MM.1S (cell line): Measurements from ENCODE around the gene NMD3.

ENCODE experiments used
- DNase-seq: peaks from one replicate; pipeline ENCODE4 v3.0.0-alpha.2; 2015
- H2AFZ ChIP-seq: fragments of 300-600 bp; sonication (generic); 2 replicates; pipeline ENCODE4 v1.6.0; 2016; ENCODE audit warnings: antibody characterized with exemption, low read length
- H3F3A ChIP-seq: fragments of 300-600 bp; sonication (generic); 2 replicates; pipeline ENCODE4 v1.6.1; 2016; ENCODE audit warnings: mild to moderate bottlenecking, antibody characterized with exemption, low read length, moderate library complexity, mixed read lengths; ENCODE audit not compliant: insufficient read depth
- H3K27ac ChIP-seq: fragments of 300-600 bp; sonication (generic); 2 replicates; pipeline ENCODE4 v1.5.1; 2016; ENCODE audit warnings: mild to moderate bottlenecking, low read length
- H3K27me3 ChIP-seq: fragments of 300-600 bp; sonication (generic); replicated peaks from 2 replicates; pipeline ENCODE4 v1.6.0; 2016; ENCODE audit warnings: low read length; ENCODE audit not compliant: insufficient read depth
- H3K36me3 ChIP-seq: fragments of 300-600 bp; sonication (generic); replicated peaks from 2 replicates; pipeline ENCODE4 v1.6.1; 2016; ENCODE audit warnings: mild to moderate bottlenecking, low read length, mixed read lengths; ENCODE audit not compliant: insufficient read depth
- H3K4me1 ChIP-seq: fragments of 300-600 bp; sonication (generic); 2 replicates; pipeline ENCODE4 v1.6.1; 2016; ENCODE audit warnings: low read length, mixed read lengths
- H3K4me2 ChIP-seq: fragments of 300-600 bp; sonication (generic); 2 replicates; pipeline ENCODE4 v1.6.0; 2016; ENCODE audit warnings: low read depth, low read length
- H3K4me3 ChIP-seq: fragments of 300-600 bp; sonication (generic); 2 replicates; pipeline ENCODE4 v1.5.1; 2016; ENCODE audit warnings: low read length, mixed read lengths
- H3K79me2 ChIP-seq: fragments of 300-600 bp; sonication (generic); 2 replicates; pipeline ENCODE4 v1.6.1; 2016; ENCODE audit warnings: mixed run types, low read length, mixed read lengths
- H3K9ac ChIP-seq: fragments of 300-600 bp; sonication (generic); 2 replicates; pipeline ENCODE4 v1.6.1; 2016; ENCODE audit warnings: low read length, mixed read lengths
- H3K9me2 ChIP-seq: fragments of 300-600 bp; sonication (generic); replicated peaks from 2 replicates; pipeline ENCODE4 v1.6.1; 2016; ENCODE audit warnings: mild to moderate bottlenecking, low read length, mixed read lengths; ENCODE audit not compliant: insufficient read depth
- H3K9me3 ChIP-seq: fragments of 300-600 bp; sonication (generic); replicated peaks from 2 replicates; pipeline ENCODE4 v1.6.1; 2016; ENCODE audit warnings: mild to moderate bottlenecking, low read length, mixed read lengths; ENCODE audit not compliant: insufficient read depth
- H4K20me1 ChIP-seq: fragments of 300-600 bp; sonication (generic); 2 replicates; pipeline ENCODE4 v1.6.1; 2016; ENCODE audit warnings: mild to moderate bottlenecking, low read length, moderate library complexity, mixed read lengths; ENCODE audit not compliant: insufficient read depth
- EZH2 ChIP-seq: fragments of 300-600 bp; sonication (generic); optimal IDR thresholded peaks from 2 replicates; pipeline ENCODE3; 2017; ENCODE audit warnings: low read depth, mild to moderate bottlenecking, antibody characterized with exemption, low read length, mixed read lengths
- EZH2phosphoT487 ChIP-seq: fragments of 300-600 bp; sonication (generic); IDR thresholded peaks from 2 replicates; pipeline ENCODE4 v1.6.1; 2018; ENCODE audit warnings: antibody characterized with exemption, low read length
- TF ChIP-seq, protein P1 (sequence below): fragments of 300-600 bp; sonication (generic); IDR thresholded peaks from 2 replicates; pipeline ENCODE4 v1.5.1; 2016; ENCODE audit warnings: antibody characterized with exemption, low read length, mixed read lengths

Gene NMD3

GRCh38 chr3:161296814-161297213 lies 75.7 kb downstream of the NMD3 start:
- DNase-seq: no peak

More at GRCh38 chr3:161296814-161297213, 75.7 kb downstream of the NMD3 start:
- H3K36me3 ChIP-seq: no peaks in the 10 kb centered on the region
- H3K27me3 ChIP-seq: no peaks in the 10 kb centered on the region
- no peaks in the 10 kb centered on the region for H3K4me1 ChIP-seq
- H3F3A ChIP-seq: no peaks in the 10 kb centered on the region
- no peaks in the 10 kb centered on the region for H4K20me1 ChIP-seq
- no peak overlapping the region for H3K9ac ChIP-seq
- H3K79me2 ChIP-seq: no peaks in the 10 kb centered on the region
- no peak for TF ChIP-seq EZH2phosphoT487
- no peak for TF ChIP-seq EZH2
- TF ChIP-seq, protein P1, sequence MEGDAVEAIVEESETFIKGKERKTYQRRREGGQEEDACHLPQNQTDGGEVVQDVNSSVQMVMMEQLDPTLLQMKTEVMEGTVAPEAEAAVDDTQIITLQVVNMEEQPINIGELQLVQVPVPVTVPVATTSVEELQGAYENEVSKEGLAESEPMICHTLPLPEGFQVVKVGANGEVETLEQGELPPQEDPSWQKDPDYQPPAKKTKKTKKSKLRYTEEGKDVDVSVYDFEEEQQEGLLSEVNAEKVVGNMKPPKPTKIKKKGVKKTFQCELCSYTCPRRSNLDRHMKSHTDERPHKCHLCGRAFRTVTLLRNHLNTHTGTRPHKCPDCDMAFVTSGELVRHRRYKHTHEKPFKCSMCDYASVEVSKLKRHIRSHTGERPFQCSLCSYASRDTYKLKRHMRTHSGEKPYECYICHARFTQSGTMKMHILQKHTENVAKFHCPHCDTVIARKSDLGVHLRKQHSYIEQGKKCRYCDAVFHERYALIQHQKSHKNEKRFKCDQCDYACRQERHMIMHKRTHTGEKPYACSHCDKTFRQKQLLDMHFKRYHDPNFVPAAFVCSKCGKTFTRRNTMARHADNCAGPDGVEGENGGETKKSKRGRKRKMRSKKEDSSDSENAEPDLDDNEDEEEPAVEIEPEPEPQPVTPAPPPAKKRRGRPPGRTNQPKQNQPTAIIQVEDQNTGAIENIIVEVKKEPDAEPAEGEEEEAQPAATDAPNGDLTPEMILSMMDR: no peak
- H3K4me3 ChIP-seq: no peak overlapping the region
- no peak overlapping the region for H3K4me2 ChIP-seq
- no peaks in the 10 kb centered on the region for H3K9me2 ChIP-seq
- no peak overlapping the region for H2AFZ ChIP-seq
- H3K27ac ChIP-seq: no peak overlapping the region
- H3K9me3 ChIP-seq: no peaks in the 10 kb centered on the region
